ENCODE data around the gene CLSTN2. TPM values are rescaled to one million over a fixed set of nuclear protein-coding genes. Genes with fewer than 3 reads are reported as not detected.

The CLSTN2 gene
- polyA plus RNA-seq, 3 donors: not detected

- no peak for TF ChIP-seq CTCF (IDR thresholded peaks at IDR 0.05)
- Histone ChIP-seq H4K20me1 (ENCODE audit: insufficient read depth, low read length) (no peaks in the 10 kb centered on the region), H3K4me1 (ENCODE audit: control insufficient read depth in 1 of 2, insufficient read depth in 2 of 2, low read length in 2 of 2) (no peaks in the 10 kb centered on the region), H3K4me3 (replicated peaks in 1 of 3; ENCODE audit: low read depth in 2 of 3, low read length in 3 of 3) (no peak overlapping the region), H3K9me3 (replicated peaks in 1 of 2; ENCODE audit: control insufficient read depth in 1 of 2, insufficient read depth in 1 of 2, low read length in 2 of 2) (no peaks in the 10 kb centered on the region), H3K27me3 (ENCODE audit: control insufficient read depth in 2 of 2, insufficient read depth in 2 of 2, low read length in 2 of 2) (no peaks in the 10 kb centered on the region), H2AFZ (ENCODE audit: insufficient read depth, low read depth, low read length, poor library complexity, severe bottlenecking) (no peak overlapping the region), H3K27ac (ENCODE audit: low read depth in 1 of 2, low read length in 2 of 2) (no peak overlapping the region), H3K79me2 (ENCODE audit: insufficient read depth, low read length) (no peaks in the 10 kb centered on the region), H3K9ac (ENCODE audit: insufficient read depth, low read length, poor library complexity, severe bottlenecking) (no peak overlapping the region), H3K36me3 (replicated peaks in 1 of 2; ENCODE audit: control insufficient read depth in 1 of 2, insufficient read depth in 2 of 2, low read length in 2 of 2) (no peaks in the 10 kb centered on the region), H3K4me2 (replicated peaks; ENCODE audit: extremely low read depth, low read length, poor library complexity, severe bottlenecking) (no peak overlapping the region)
- WGBS (ENCODE audit: insufficient coverage): 100% methylated on average over 2 of the region's 4 CpGs
- peaks cover 0 to 7% (median 0%) of the 10 kb centered on the region in 7 donors for H3K9me3 Mint-ChIP-seq
- peaks cover 1 to 3% (median 3%) of the 10 kb centered on the region in 3 donors for H3K27me3 Mint-ChIP-seq (ENCODE audit: low read depth in 3 of 3)
- no peaks in the 10 kb centered on the region for H3K4me1 Mint-ChIP-seq
- H3K27ac Mint-ChIP-seq: no peak overlapping the region
- DNase-seq: no peak
- intact Hi-C loops (cut with micrococcal nuclease): no loop called here
- no peak overlapping the region for H3K4me3 Mint-ChIP-seq
- H3K36me3 Mint-ChIP-seq: no peaks in the 10 kb centered on the region
These were observed 357.7 kb downstream of the CLSTN2 start for GRCh38 chr3:140292684-140293083.

- no CpG with 5 or more reads among the region's 2 CpGs for WGBS (ENCODE audit: insufficient coverage)
- H3K27me3 Mint-ChIP-seq (ENCODE audit: low read depth in 3 of 3): peaks cover 3 to 6% (median 5%) of the 10 kb centered on the region in 3 donors
- no peak for TF ChIP-seq CTCF (IDR thresholded peaks at IDR 0.05)
These were observed 359.1 kb downstream of the CLSTN2 start for GRCh38 chr3:140294058-140294457.

More at GRCh38 chr3:140294058-140294457, 359.1 kb downstream of the CLSTN2 start:
- no peak overlapping the region for H3K27ac ChIP-seq (ENCODE audit: low read depth in 1 of 2, low read length in 2 of 2)
- peaks cover 0 to 10% (median 1%) of the 10 kb centered on the region in 7 donors for H3K9me3 Mint-ChIP-seq
- no peak overlapping the region for H3K9ac ChIP-seq (ENCODE audit: insufficient read depth, low read length, poor library complexity, severe bottlenecking)
- no peak overlapping the region for H2AFZ ChIP-seq (ENCODE audit: insufficient read depth, low read depth, low read length, poor library complexity, severe bottlenecking)
- H3K4me3 ChIP-seq (replicated peaks in 1 of 3; ENCODE audit: low read depth in 2 of 3, low read length in 3 of 3): no peak overlapping the region
- no peaks in the 10 kb centered on the region for H3K27me3 ChIP-seq (ENCODE audit: control insufficient read depth in 2 of 2, insufficient read depth in 2 of 2, low read length in 2 of 2)
- H3K79me2 ChIP-seq (ENCODE audit: insufficient read depth, low read length): no peaks in the 10 kb centered on the region
- no peak overlapping the region for H3K27ac Mint-ChIP-seq
- intact Hi-C loops (cut with micrococcal nuclease): no loop called here
- no peaks in the 10 kb centered on the region for H3K36me3 ChIP-seq (replicated peaks in 1 of 2; ENCODE audit: control insufficient read depth in 1 of 2, insufficient read depth in 2 of 2, low read length in 2 of 2)
- no peaks in the 10 kb centered on the region for H3K4me1 Mint-ChIP-seq
- H3K4me3 Mint-ChIP-seq: no peak overlapping the region
- no peak overlapping the region for H3K4me2 ChIP-seq (replicated peaks; ENCODE audit: extremely low read depth, low read length, poor library complexity, severe bottlenecking)
- no peaks in the 10 kb centered on the region for H3K36me3 Mint-ChIP-seq
- no peaks in the 10 kb centered on the region for H4K20me1 ChIP-seq (ENCODE audit: insufficient read depth, low read length)
- no peak for DNase-seq
- H3K4me1 ChIP-seq (ENCODE audit: control insufficient read depth in 1 of 2, insufficient read depth in 2 of 2, low read length in 2 of 2): no peaks in the 10 kb centered on the region
- no peaks in the 10 kb centered on the region for H3K9me3 ChIP-seq (replicated peaks in 1 of 2; ENCODE audit: control insufficient read depth in 1 of 2, insufficient read depth in 1 of 2, low read length in 2 of 2)
